Measurements from ENCODE around the gene ZNF823. TPM values are rescaled to one million over a fixed set of nuclear protein-coding genes. Genes with fewer than 3 reads are reported as not detected.
A peak's percentile ranks its signal among the peaks of the same experiment; 100 is the strongest.

ZNF823 gene
- total and polyA plus RNA-seq, 4 donors: 2.4 to 6.4 (median 3.1) TPM

- Histone ChIP-seq H3K9ac (ENCODE audit: low read depth in 1 of 2, low read length in 2 of 2) (no peak overlapping the region), H3K27ac (ENCODE audit: low read depth in 1 of 2, low read length in 2 of 2) (no peak overlapping the region), H3K9me3 (ENCODE audit: control insufficient read depth in 4 of 4, low read length in 3 of 4) (peaks cover 52 to 79% (median 61%) of the 10 kb centered on the region in 4 donors), H3K4me1 (ENCODE audit: control insufficient read depth in 4 of 4, insufficient read depth in 4 of 4, low read length in 3 of 4) (no peaks in the 10 kb centered on the region), H3K36me3 (ENCODE audit: control insufficient read depth in 4 of 4, insufficient read depth in 3 of 4, low read depth in 1 of 4, low read length in 3 of 4) (peaks cover 15 to 56% (median 50%) of the 10 kb centered on the region in 4 donors), H3K4me3 (ENCODE audit: low read depth in 1 of 3, low read length in 3 of 3) (peak overlapping the region in 2 of 3 donors; percentile 60 to 73), H3K27me3 (ENCODE audit: control insufficient read depth in 4 of 4, insufficient read depth in 4 of 4, low read length in 3 of 4) (no peaks in the 10 kb centered on the region)
- TF ChIP-seq HNF4G (IDR thresholded peaks at IDR 0.05): no peak
- TF ChIP-seq TAF1 (conservative IDR thresholded peaks at IDR 0.05): no peak
- no peak for TF ChIP-seq ATF3 (IDR thresholded peaks at IDR 0.05)
- TF ChIP-seq, protein P1, sequence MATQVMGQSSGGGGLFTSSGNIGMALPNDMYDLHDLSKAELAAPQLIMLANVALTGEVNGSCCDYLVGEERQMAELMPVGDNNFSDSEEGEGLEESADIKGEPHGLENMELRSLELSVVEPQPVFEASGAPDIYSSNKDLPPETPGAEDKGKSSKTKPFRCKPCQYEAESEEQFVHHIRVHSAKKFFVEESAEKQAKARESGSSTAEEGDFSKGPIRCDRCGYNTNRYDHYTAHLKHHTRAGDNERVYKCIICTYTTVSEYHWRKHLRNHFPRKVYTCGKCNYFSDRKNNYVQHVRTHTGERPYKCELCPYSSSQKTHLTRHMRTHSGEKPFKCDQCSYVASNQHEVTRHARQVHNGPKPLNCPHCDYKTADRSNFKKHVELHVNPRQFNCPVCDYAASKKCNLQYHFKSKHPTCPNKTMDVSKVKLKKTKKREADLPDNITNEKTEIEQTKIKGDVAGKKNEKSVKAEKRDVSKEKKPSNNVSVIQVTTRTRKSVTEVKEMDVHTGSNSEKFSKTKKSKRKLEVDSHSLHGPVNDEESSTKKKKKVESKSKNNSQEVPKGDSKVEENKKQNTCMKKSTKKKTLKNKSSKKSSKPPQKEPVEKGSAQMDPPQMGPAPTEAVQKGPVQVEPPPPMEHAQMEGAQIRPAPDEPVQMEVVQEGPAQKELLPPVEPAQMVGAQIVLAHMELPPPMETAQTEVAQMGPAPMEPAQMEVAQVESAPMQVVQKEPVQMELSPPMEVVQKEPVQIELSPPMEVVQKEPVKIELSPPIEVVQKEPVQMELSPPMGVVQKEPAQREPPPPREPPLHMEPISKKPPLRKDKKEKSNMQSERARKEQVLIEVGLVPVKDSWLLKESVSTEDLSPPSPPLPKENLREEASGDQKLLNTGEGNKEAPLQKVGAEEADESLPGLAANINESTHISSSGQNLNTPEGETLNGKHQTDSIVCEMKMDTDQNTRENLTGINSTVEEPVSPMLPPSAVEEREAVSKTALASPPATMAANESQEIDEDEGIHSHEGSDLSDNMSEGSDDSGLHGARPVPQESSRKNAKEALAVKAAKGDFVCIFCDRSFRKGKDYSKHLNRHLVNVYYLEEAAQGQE (IDR thresholded peaks at IDR 0.05): no peak
- TF ChIP-seq RXRA (IDR thresholded peaks at IDR 0.05): no peak
- no peak for TF ChIP-seq JUND (IDR thresholded peaks at IDR 0.05)
- TF ChIP-seq, protein P2, sequence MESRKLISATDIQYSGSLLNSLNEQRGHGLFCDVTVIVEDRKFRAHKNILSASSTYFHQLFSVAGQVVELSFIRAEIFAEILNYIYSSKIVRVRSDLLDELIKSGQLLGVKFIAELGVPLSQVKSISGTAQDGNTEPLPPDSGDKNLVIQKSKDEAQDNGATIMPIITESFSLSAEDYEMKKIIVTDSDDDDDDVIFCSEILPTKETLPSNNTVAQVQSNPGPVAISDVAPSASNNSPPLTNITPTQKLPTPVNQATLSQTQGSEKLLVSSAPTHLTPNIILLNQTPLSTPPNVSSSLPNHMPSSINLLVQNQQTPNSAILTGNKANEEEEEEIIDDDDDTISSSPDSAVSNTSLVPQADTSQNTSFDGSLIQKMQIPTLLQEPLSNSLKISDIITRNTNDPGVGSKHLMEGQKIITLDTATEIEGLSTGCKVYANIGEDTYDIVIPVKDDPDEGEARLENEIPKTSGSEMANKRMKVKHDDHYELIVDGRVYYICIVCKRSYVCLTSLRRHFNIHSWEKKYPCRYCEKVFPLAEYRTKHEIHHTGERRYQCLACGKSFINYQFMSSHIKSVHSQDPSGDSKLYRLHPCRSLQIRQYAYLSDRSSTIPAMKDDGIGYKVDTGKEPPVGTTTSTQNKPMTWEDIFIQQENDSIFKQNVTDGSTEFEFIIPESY (IDR thresholded peaks at IDR 0.05): no peak
- no peak for TF ChIP-seq GABPA (IDR thresholded peaks at IDR 0.05 in 1 of 2, conservative IDR thresholded peaks at IDR 0.05 in 1 of 2)
- DNase-seq (ENCODE audit: low spot score): no peak
- WGBS: 100% methylated on average over 5 of the region's 5 CpGs
Observed at GRCh38 chr19:11781295-11782057, 42.7 kb upstream of the ZNF823 start.

GRCh38 chr19:11780431-11781020 is 41.8 kb upstream of the ZNF823 start:
- DNase-seq (ENCODE audit: low spot score): no peak
- Histone ChIP-seq H3K9ac (ENCODE audit: low read depth in 1 of 2, low read length in 2 of 2) (no peak overlapping the region), H3K4me1 (ENCODE audit: control insufficient read depth in 4 of 4, insufficient read depth in 4 of 4, low read length in 3 of 4) (no peaks in the 10 kb centered on the region), H3K9me3 (ENCODE audit: control insufficient read depth in 4 of 4, low read length in 3 of 4) (peaks cover 50 to 84% (median 61%) of the 10 kb centered on the region in 4 donors), H3K4me3 (ENCODE audit: low read depth in 1 of 3, low read length in 3 of 3) (peak overlapping the region in 2 of 3 donors; percentile 60 to 73), H3K27me3 (ENCODE audit: control insufficient read depth in 4 of 4, insufficient read depth in 4 of 4, low read length in 3 of 4) (no peaks in the 10 kb centered on the region), H3K36me3 (ENCODE audit: control insufficient read depth in 4 of 4, insufficient read depth in 3 of 4, low read depth in 1 of 4, low read length in 3 of 4) (peaks cover 15 to 61% (median 53%) of the 10 kb centered on the region in 4 donors), H3K27ac (ENCODE audit: low read depth in 1 of 2, low read length in 2 of 2) (no peak overlapping the region)
- WGBS: 97% methylated on average over 7 of the region's 7 CpGs
- no peak for TF ChIP-seq HNF4G (IDR thresholded peaks at IDR 0.05)
- TF ChIP-seq, protein P2 (IDR thresholded peaks at IDR 0.05): no peak
- TF ChIP-seq MAX (IDR thresholded peaks at IDR 0.05): no peak
- TF ChIP-seq, protein P3, sequence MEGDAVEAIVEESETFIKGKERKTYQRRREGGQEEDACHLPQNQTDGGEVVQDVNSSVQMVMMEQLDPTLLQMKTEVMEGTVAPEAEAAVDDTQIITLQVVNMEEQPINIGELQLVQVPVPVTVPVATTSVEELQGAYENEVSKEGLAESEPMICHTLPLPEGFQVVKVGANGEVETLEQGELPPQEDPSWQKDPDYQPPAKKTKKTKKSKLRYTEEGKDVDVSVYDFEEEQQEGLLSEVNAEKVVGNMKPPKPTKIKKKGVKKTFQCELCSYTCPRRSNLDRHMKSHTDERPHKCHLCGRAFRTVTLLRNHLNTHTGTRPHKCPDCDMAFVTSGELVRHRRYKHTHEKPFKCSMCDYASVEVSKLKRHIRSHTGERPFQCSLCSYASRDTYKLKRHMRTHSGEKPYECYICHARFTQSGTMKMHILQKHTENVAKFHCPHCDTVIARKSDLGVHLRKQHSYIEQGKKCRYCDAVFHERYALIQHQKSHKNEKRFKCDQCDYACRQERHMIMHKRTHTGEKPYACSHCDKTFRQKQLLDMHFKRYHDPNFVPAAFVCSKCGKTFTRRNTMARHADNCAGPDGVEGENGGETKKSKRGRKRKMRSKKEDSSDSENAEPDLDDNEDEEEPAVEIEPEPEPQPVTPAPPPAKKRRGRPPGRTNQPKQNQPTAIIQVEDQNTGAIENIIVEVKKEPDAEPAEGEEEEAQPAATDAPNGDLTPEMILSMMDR (IDR thresholded peaks at IDR 0.05; ENCODE audit: low read depth, low read length, missing input control): no peak
- no peak for TF ChIP-seq RAD21 (IDR thresholded peaks at IDR 0.05)
- no peak for TF ChIP-seq SP1 (IDR thresholded peaks at IDR 0.05)
- no peak for TF ChIP-seq JUND (IDR thresholded peaks at IDR 0.05)
- no peak for TF ChIP-seq FOXA2 (IDR thresholded peaks at IDR 0.05)
- TF ChIP-seq FOXA1 (IDR thresholded peaks at IDR 0.05): no peak
- no peak for TF ChIP-seq NR2F2 (IDR thresholded peaks at IDR 0.05)
- no peak for TF ChIP-seq TAF1 (conservative IDR thresholded peaks at IDR 0.05)
- TF ChIP-seq, protein P1 (IDR thresholded peaks at IDR 0.05): no peak
- TF ChIP-seq HNF4A (conservative IDR thresholded peaks at IDR 0.05): no peak
- no peak for TF ChIP-seq GABPA (IDR thresholded peaks at IDR 0.05 in 1 of 2, conservative IDR thresholded peaks at IDR 0.05 in 1 of 2)
